Measurements from ENCODE around the gene LGALS12.

LGALS12 gene, protein sequence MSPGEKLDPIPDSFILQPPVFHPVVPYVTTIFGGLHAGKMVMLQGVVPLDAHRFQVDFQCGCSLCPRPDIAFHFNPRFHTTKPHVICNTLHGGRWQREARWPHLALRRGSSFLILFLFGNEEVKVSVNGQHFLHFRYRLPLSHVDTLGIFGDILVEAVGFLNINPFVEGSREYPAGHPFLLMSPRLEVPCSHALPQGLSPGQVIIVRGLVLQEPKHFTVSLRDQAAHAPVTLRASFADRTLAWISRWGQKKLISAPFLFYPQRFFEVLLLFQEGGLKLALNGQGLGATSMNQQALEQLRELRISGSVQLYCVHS

DNA sequence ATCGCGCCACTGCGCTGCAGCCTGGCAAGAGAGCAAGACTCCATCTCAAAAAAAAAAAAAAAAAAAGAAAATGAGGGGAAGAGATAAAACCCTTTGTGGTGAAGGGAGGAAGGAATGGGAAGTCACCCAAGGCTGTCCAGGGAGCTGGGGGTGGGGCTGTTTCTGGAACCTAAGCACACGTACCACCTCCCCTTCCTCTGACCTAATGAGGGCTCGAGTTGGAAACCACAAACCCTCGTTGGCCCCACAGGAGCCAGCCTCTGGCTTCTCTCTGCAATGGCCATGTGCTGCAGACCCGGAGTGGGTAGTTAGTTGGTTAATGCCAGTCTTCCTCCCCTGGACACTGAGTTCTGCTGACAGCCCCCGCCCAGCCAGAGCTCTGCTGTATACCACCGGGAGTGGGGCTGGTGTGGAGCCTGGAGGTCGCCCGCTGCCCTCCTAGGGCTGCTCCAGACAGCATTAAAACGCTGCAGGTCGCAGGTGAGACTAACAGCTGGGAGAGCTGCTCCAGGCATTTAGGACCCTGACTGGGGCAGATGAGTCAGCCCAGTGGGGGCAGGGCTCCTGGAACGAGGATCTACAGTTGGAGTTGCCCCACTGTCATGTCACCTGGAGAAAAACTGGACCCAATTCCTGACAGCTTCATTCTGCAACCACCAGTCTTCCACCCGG lies at the start of gene LGALS12:
LGALS12 (plus strand) TSS at position 228 of the 672 bp plus-strand sequence; CDS start at position 603, 375 bp downstream.
- peak; percentile 33 for DNase-seq

DNA sequence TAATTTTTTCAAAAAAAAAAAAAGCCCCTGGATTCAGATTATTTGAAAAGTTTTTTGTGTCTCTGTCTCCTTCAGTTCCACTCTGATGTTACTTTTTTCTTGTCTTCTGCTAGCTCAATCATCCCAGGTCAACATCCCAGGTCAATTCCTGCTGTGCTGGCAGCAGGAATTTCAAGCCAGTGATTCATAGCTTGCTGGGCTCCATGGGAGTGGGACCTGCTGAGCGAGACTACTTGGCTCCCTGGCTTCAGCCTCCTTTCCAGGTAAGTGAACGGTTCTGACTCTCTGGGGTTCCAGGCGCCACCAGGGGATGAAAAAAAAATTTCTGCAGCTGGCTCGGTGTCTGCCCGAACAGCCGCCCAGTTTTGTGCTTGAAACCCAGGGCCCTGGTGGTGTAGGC lies 46.3 kb upstream of the LGALS12 start:
- no peak for DNase-seq

DNA sequence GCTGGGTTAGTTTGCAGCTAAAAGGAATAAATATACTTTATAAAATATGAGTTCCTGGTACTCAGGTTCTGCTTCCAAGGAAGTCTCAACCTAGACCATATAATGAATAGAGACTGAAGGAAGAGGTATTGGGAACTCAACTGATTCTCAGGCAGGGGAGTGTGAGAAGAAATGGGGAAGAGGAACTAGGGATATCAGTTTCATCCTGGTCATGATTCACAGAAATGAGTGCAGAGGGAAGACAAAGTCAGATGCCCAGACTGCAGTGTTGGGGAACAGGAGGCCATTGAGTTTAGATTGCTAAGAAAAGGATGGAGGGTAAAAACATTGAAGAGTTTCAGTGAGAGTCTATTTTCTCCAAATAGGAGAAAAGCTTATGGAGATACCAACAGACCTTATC lies 43.7 kb upstream of the LGALS12 start:
- no peak for DNase-seq

DNA sequence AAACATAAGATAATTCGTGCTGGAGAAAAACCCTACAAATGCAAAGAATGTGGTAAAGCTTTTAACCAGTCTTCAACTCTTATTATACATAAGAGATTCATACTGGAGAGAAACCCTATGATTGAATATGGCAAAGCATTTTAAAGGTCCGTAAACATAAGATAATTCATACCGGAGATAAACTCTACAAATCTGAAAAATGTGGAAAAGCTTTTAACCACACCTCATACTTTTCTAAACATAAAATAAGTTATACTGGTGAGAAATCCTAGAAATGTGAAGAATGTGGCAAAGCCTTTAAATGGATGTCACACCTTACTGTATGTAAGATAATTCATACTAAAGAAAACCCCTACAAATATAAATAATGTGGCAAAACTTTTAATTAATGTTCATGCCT lies 35.6 kb upstream of the LGALS12 start:
- DNase-seq = no peak

DNA sequence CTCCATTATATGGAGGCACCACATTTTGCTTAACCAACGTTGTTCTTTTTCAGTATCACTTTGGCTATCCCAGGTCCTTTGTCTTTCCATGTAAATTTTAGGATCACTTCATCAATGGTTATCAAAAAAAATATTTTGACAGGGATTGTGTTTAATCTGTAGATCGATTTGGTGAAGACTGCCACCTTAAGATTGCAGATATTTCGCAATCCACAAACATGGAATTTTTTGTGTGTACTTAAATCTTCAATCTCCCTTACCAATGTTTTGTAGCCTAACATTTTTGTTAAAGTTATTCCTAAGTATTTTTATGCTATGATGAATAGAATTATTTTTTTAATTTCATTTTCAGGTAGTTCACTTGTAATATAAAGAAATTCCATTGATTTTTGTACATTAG lies 33.5 kb upstream of the LGALS12 start:
- no peak for DNase-seq

DNA sequence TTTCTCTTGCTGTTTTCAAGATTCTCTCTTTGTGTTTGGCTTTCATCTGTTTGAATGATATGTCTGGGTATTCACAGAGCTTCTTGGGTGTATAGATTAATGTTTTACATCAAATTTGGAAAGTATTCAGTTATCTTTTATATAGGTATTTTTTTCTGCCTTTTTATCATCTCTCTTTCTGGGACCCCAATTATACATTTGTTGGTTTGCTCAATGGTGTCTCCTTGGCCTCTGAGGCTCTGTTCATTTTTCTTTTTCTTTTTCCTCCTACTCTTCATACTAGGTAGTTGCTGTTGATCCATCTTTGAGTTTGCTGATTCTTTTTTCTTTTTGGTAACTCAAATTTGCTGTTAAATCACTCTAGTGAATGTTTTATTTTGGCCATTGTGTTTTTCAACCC lies 29.3 kb upstream of the LGALS12 start:
- no peak for DNase-seq

DNA sequence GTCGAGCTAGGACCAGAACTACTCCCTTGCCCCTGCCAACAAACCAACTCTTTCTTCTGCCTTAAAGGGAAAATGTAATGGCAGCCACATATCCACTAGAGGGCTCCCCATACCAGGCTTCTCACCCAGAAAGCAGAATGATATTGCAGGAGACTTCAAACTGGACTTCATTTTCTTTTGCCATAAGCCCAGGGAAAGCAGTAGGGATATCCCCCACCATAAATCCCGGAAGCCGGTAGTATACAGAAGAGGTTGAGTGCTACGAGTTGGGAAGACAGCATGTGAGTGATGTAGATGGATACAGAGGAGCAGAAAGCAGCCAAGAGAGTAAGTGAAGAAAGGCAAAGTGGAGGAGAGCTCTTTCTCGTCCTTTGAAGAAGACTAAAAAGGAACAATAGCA lies 27.0 kb upstream of the LGALS12 start:
- no peak for DNase-seq

DNA sequence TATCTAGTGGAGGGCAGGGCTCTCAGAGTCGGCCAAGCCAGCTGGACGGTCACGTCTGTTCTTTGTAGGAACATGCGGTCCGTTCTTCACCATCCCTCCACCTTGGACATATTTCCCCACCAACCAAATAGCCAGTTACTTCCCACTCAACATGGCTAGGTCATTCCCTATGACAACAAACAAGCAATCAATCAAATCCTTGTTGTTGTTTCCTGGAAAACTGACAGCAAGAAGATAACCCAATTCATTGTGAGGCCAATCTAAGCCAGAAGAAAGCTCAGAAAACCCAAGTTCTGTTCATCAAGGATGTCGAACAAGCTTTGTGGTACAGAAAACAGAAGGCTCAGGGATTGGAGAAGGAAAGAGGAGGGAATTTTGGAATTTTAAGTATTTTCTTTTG lies 25.8 kb upstream of the LGALS12 start:
- DNase-seq = no peak

DNA sequence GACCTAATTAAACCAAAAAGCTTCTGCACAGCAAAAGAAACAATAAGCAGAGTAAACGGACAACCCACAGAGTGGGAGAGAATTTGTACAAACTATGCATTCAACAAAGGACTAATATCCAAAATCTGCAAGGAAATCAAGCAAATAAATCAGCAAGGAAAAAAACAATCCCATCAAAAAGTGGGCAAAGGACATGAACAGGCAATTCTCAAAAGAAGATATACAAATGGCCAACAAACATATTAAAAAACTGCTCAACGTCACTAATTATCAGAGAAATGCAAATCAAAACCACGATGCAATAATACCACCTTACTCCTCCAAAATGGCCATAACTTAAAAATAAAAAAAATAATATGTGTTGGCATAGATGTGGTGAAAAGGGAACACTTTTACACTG lies 20.1 kb upstream of the LGALS12 start:
- DNase-seq = no peak

DNA sequence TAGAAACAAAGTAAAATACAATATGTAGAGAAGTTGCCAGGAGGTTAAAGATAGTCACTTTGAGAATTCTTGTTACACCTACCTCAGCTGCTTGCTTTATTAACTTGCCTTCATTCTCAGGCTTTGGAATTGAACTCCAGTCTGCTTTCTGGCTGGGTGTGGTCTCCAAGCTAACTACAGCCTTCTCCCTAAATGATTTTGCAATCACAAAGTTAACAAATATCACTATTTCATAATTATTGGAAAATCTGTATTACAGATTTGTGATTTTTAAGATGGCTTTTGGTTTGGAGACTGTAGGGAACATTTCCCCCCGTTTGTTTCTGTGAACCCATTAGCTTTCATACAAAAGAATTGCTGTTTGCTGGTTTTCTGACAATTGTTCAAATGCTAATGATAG lies 17.1 kb upstream of the LGALS12 start:
- no peak for DNase-seq

DNA sequence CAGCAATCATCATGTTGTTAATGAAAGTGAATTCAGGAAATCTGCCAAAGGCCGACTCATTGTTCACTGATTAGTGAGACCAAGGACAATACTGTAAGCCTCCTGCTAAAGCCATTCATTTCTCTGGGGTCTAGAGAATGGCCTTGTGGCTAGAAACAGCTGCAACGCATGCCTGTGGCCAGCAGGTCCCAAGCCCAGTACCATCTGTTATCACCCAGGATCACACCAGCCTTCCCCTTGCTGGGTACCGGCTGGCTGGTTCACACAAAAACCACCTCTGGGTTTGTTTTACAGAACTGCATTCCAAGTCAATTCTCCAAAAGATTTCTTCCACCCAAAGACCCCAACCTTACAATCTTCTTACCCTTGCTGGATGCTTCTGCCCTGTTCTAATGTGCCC lies 16.0 kb upstream of the LGALS12 start:
- no peak for DNase-seq

DNA sequence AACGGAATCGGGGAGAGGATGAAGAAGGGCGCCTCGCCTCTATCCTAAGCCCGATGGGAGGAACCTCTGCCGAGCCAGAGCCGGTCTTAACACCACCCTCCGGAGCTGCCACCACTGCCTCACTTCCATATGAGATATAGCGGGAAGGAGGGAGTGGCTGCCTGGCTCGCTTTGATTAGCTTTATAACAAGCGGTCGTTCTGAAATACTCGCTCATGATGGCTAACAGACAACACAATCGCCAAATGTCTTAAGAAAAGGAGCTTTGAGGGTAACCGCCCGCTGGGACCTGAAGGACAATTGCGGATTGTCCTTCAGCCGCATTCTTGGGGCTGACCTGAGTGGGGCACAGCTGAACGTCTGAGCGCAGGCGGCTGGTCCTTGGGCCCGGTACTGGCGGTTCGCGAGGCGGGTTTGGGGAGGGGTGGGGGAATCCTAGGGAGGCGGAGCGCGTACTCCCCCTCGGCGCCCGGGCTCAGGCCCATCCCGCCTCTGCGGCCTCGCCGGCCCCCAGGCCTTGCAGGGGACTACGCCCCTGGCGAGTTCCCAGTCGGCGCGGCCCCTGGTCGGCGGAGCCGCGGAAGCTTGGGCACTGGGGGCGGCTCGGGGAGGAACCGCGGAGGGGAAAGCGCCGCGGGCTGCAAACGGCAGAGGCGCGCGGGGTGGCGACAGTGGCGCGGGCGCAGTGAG lies 15.2 kb upstream of the LGALS12 start, which contains the start of gene PLAAT5:
PLAAT5 (minus strand) TSS at position 617 of the 689 bp plus-strand sequence; CDS start at position 484, 133 bp downstream.
- no peak for DNase-seq

DNA sequence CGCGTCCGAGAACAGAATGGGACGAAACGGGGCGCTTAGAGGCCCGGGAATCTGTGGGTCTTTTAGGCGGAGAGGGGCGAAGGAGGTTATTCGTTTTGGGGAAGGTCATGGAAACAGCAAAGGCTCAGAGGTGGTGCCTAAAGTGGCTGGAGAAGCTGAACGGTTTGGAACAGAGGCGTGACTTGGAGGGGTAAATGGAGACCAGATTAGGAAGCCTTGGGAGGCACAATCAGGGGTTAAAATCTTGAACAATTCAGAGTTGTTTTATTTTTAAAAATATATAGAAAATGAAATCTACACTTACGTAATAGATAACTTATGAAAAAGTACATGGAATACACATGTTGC lies 14.7 kb upstream of the LGALS12 start:
- DNase-seq = no peak

DNA sequence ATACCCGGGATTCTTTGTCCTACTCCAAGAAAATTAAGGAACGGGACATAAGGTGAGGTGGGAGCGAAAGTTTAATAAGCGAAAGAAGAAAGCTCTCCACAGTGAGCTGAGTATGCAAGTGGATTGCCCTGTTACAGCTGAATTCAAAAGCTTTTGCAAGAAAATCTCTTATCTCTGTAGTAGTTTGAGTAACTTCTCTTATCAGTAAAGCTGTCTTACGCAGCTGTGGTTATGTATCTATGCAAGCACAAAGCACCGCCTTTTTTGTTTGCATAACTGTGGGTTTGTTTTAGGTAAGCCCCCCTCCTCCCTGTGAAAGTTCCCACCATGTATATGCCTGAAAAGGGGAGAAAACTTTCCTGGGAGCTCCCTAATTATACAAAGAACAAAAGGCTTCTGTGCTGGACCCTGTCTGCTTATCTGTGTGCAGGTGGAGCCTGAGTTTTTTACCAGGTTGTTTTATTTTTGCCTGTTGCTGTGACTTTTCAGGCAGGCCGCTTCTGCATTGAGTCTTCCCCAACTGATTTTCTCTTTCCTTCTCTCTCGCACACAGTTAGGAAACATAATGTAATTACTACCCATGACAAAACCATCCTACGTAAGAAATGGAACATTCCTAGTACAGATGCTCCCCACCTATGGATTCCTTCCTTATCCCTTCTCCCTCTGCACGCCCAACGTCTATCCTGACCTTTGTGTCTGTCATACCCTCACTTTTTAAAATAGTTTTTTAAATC lies 14.1 kb upstream of the LGALS12 start:
- no peak for DNase-seq

DNA sequence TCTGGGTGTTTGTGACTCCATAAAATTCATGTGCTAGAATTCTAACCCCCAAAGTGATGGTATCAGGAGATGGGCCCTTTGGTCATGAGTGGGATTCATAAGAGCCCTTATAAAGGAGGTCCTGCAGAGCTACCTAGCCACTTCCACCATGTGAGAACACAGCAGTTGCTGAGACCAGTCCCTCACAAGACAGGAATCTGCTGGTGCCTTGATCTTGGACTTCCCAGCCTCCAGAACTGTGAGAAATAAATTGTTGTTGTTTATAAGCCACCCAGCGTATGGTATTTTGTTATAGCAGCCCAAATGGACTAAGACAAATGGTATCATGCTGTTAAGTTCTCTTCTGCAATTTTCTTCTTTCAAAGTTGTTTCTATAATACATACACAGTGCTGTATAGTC lies 13.4 kb upstream of the LGALS12 start:
- DNase-seq = no peak

DNA sequence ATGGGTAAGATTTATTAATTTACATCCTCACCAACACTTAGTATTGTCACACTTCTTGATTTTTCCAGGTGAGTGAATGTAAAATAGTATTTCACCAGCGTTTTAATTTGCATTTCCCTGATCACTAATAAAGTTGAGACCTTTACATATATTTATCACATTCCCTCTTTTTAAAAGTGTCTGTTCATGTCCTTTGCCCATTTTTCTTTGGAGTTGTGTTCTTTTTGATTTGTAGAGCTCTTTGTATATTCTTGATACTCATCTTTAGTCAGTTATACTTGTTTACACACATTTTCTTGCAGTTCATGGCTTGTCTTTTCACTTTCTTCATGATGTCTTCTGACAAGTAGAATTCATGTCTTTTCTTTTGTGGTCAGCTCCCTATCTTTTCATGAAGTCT lies 12.8 kb upstream of the LGALS12 start:
- no peak for DNase-seq

DNA sequence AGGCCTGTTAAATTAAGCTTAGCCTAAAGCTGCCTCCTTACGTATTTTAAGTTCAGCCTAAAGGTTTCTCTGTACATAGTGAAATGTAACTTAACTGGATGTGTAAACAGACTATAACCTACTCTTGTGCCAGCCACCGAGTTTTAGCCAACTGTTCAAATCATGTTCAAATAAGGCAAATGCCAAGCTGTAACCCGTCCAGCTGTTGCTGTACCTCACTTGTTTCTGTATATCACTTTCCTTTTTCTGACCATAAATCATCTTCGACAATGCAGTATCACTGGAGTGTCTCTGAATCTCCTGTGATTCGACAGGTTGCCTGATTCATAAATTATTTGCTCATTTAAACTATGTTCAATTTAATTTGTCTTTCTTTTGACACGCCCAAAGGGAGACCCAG lies 10.9 kb upstream of the LGALS12 start:
- no peak for DNase-seq

DNA sequence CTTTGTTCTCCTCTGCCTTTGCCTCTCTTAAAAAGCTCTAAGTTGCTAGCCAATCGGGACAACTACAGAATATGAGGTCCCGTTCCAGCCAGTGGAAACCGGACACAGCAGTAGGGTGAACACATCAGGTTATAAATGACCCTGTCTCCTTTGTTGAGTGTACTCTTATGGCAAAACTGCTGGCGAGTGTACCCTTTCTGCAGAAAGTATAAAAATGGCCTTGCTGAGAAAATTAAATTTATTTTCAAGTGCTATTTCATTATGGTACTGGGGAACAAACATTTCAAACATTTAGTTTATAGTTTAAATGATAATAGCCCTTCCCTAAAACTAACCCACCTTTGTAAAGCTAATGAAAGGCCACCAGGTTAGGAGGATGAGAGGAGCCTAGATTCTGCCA lies 6.0 kb upstream of the LGALS12 start:
- DNase-seq = no peak

DNA sequence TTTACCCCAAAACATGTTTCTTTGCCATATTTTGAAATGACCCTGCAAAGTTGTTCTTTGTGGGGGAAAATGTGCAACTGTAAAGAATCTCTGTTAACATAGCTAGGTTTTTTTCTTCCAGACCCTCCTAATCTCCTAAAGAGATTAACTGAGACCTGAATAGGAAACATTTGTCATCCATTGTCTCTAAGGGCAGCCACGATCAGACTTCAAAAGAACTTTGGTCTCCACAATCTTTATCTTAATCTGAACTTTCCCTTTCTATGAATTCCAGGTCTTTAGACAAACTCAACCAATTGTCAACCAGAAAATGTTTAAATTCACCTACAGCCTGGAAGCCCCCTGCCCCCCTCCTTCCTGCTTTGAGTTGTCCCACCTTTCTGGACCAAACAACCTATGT lies 4.6 kb upstream of the LGALS12 start:
- no peak for DNase-seq

DNA sequence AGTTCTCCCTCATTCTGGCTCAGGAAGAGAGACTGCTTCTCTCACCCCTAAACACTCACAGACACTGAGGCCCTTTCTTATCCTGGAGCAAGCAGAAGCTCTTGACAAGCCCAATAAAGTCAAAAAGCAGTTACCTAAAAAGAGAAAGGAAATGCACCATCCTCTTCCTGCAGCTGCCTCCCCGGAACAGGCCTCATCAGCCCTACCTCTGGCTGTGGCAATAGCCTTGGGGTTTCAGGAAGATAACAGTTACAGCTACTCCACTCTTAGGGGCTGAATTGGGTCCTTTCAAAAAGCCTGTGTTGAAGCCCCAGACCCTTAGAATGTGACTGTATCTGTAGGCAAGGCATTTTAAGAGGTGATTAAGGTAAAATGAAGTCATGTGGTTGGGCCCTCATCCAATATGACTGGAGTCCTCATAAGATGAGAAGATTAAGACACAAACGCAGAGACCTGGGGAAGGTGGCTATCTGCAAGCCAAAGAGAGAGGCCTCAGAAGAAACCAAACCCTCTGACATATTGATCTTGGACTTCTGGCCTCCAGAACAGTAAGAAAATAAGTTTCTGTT lies 3.5 kb upstream of the LGALS12 start:
- no peak for DNase-seq

DNA sequence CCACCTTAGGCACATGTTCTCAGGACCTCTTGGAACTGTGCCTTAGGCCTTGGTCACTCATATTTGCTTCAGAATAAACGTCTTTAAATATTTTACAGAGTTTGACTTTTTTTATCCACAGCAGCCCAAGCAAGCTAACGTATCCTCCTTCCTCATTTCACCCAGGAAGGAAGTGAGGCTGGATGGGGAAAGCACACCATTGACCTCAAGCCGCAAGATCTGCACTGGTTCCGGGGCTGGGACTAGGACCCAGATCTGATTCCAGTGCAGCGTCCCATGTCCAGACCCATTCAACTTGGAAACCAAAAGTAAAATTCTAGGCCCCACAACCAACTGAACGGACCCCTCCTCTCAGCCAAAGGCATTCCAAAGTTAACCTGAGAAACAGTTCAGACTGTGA lies 2.4 kb upstream of the LGALS12 start:
- peak; percentile 18 for DNase-seq

DNA sequence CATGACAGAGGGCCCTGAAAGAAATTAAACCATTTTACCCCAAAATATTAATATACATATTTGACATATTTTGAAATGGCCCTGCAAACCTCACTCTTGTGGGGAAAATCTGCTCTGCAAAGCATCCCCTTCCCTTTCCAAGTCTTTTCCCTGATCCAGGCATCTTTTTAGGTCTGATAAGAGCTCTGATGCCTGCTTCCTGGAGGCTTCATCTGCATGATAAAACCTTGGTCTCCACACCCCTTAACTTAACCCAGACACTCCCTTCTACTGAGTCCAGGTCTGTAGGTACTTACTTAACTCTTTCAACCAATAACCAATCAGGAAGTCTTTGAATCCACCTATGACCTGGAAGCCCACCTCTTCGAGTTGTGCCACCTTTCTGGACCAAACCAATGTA lies 1.8 kb upstream of the LGALS12 start:
- no peak for DNase-seq

DNA sequence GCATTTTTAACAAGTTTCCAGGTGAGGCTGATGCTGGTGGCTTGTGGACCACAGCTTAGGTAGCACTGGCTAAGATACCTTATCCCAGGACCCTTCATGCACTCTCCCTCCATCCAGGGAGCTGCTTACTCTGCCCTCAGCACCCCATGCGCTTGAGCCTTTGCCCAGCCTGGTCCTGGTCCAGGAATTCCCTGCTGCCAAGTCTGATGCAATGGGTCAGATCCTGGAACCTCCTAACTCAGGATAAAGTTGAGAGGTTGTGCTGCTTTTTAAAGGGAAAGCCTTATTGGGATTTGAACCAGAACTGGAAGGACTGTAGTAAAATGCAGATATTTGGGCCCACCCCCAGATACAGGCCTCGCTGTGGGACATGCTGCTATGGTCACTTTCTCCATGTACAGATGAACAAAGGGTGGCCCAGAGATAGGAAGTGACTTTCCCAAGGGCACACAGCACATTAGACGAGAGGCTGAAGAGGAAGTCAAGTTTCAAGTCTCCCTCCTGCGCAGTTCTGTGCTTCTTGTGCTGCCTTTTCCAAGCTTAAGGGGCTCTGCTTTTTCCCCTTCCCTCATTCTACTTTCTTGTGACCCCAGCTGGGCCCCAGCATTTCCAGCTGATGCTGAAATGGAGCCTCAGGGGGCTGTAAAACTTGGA lies 824 bp upstream of the LGALS12 start:
- DNase-seq = no peak
